ENCODE measurements around the gene EMILIN2. TPM values are rescaled to one million over a fixed set of nuclear protein-coding genes. Genes with fewer than 3 reads are reported as not detected.
"Not testable (repeated sequence)": the region's sequence is repeated elsewhere in the genome, so short reads cannot be mapped to it uniquely, and the experiment has no call there.

The EMILIN2 gene
- total RNA-seq, 1 experiment from 2014 or later = 0.75 TPM

- peak; percentile 32 for DNase-seq (ENCODE audit: low read depth)
These were observed 67.5 kb downstream of the EMILIN2 start for GRCh38 chr18:2914185-2914880.

- peak; percentile 75 for DNase-seq (ENCODE audit: low read depth)
These were observed 68.1 kb downstream of the EMILIN2 start for GRCh38 chr18:2914881-2915240.

GRCh38 chr18:2915486-2915885 lies 68.7 kb downstream of the EMILIN2 start:
- not testable (repeated sequence) for DNase-seq (ENCODE audit: low read depth)

GRCh38 chr18:2916184-2916583 lies 69.4 kb downstream of the EMILIN2 start:
- no peak for DNase-seq (ENCODE audit: low read depth)

GRCh38 chr18:2917259-2918047 lies 70.6 kb downstream of the EMILIN2 start:
- DNase-seq (ENCODE audit: low read depth) = no peak

- no peak for DNase-seq (ENCODE audit: low read depth)
These were observed 72.2 kb downstream of the EMILIN2 start for GRCh38 chr18:2918761-2919550.

- DNase-seq (ENCODE audit: low read depth) = no peak
These were observed 72.8 kb downstream of the EMILIN2 start for GRCh38 chr18:2919600-2919999.

- no peak for DNase-seq (ENCODE audit: low read depth)
These were observed 73.2 kb downstream of the EMILIN2 start for GRCh38 chr18:2920027-2920426.

- DNase-seq (ENCODE audit: low read depth) = no peak
These were observed 73.9 kb downstream of the EMILIN2 start for GRCh38 chr18:2920546-2921343.

GRCh38 chr18:2921778-2922177 lies 75.0 kb downstream of the EMILIN2 start:
- no peak for DNase-seq (ENCODE audit: low read depth)

GRCh38 chr18:2923464-2923863 lies 76.7 kb downstream of the EMILIN2 start:
- no peak for DNase-seq (ENCODE audit: low read depth)

- DNase-seq (ENCODE audit: low read depth) = no peak
These were observed 78.1 kb downstream of the EMILIN2 start for GRCh38 chr18:2924920-2925319.

GRCh38 chr18:2926528-2926927 lies 79.7 kb downstream of the EMILIN2 start:
- DNase-seq (ENCODE audit: low read depth) = no peak

- no peak for DNase-seq (ENCODE audit: low read depth)
These were observed 80.9 kb downstream of the EMILIN2 start for GRCh38 chr18:2927745-2928144.

GRCh38 chr18:2932247-2933181 lies 85.7 kb downstream of the EMILIN2 start:
- DNase-seq (ENCODE audit: low read depth) = peak; percentile 63

- DNase-seq (ENCODE audit: low read depth) = no peak
These were observed 87.2 kb downstream of the EMILIN2 start for GRCh38 chr18:2933995-2934394.

- no peak for DNase-seq (ENCODE audit: low read depth)
These were observed 88.8 kb downstream of the EMILIN2 start for GRCh38 chr18:2935438-2936192.

GRCh38 chr18:2939317-2939716 lies 92.5 kb downstream of the EMILIN2 start:
- DNase-seq (ENCODE audit: low read depth) = no peak

- peak; percentile 23 for DNase-seq (ENCODE audit: low read depth)
These were observed 101.2 kb downstream of the EMILIN2 start for GRCh38 chr18:2948038-2948437.

GRCh38 chr18:2952605-2953004 lies 105.8 kb downstream of the EMILIN2 start:
- no peak for DNase-seq (ENCODE audit: low read depth)

Measured in LHCN-M2 (cell line).